SK-N-SH treated with all-trans-retinoic acid at 6 μM for 48 hours (cell line): ENCODE data around the gene FAR2.

Experiments used
- ATAC-seq: fragments of 200-7000 bp; cut with Tn5 transposase; 3 replicates; pipeline ENCODE4 v1.9.1; 2020; ENCODE audit warnings: mild to moderate bottlenecking, moderate library complexity
- ARNTL ChIP-seq: fragments of 450-650 bp; formaldehyde crosslinking; IDR thresholded peaks from 2 replicates; pipeline ENCODE4 v1.5.0; 2020; ENCODE audit warnings: low read depth, mild to moderate bottlenecking, moderate library complexity, borderline replicate concordance
- BACH2 ChIP-seq: fragments of 250-450 bp; sonication (Bioruptor Pico); IDR thresholded peaks from 2 replicates; pipeline ENCODE4 v1.9.0; 2021; ENCODE audit warnings: mild to moderate bottlenecking, borderline replicate concordance
- CSDC2 ChIP-seq: fragments of 250-450 bp; sonication (Bioruptor Pico); IDR thresholded peaks from 2 replicates; pipeline ENCODE4 v1.5.0; 2020; ENCODE audit warnings: mild to moderate bottlenecking, moderate library complexity
- ESRRG ChIP-seq: fragments of 250-450 bp; sonication (Bioruptor Pico); IDR thresholded peaks from 2 replicates; pipeline ENCODE4 v1.6.1; 2021; ENCODE audit warnings: mild to moderate bottlenecking
- GLIS3 ChIP-seq: fragments of 250-450 bp; sonication (Bioruptor Pico); IDR thresholded peaks from 2 replicates; pipeline ENCODE4 v1.5.0; 2020; ENCODE audit warnings: mild to moderate bottlenecking, moderate library complexity
- ISL1 ChIP-seq: fragments of 250-450 bp; sonication (Bioruptor Pico); IDR thresholded peaks from 2 replicates; pipeline ENCODE4 v2.1.2; 2022; ENCODE audit warnings: mild to moderate bottlenecking, moderate library complexity
- OSR1 ChIP-seq: fragments of 250-450 bp; sonication (Bioruptor Pico); IDR thresholded peaks from 2 replicates; pipeline ENCODE4 v1.8.0; 2022; ENCODE audit warnings: moderate library complexity, mild to moderate bottlenecking, inconsistent platforms
- PATZ1 ChIP-seq: fragments of 250-450 bp; sonication (Bioruptor Pico); IDR thresholded peaks from 2 replicates; pipeline ENCODE4 v1.8.0; 2020; ENCODE audit warnings: mild to moderate bottlenecking, moderate library complexity, borderline replicate concordance
- POU6F1 ChIP-seq: fragments of 250-450 bp; sonication (Bioruptor Pico); IDR thresholded peaks from 2 replicates; pipeline ENCODE4 v1.8.0; 2021; ENCODE audit warnings: low read depth, mild to moderate bottlenecking, moderate library complexity, borderline replicate concordance
- PPARA ChIP-seq: fragments of 250-450 bp; sonication (Bioruptor Pico); IDR thresholded peaks from 2 replicates; pipeline ENCODE4 v1.5.0; 2020; ENCODE audit warnings: mild to moderate bottlenecking, borderline replicate concordance
- RARB ChIP-seq: fragments of 250-450 bp; sonication (Bioruptor Pico); IDR thresholded peaks from 2 replicates; pipeline ENCODE4 v1.8.0; 2021; ENCODE audit warnings: mild to moderate bottlenecking, moderate library complexity
- SNAI2 ChIP-seq: fragments of 250-450 bp; sonication (Bioruptor Pico); IDR thresholded peaks from 2 replicates; pipeline ENCODE4 v1.5.0; 2020; ENCODE audit warnings: mild to moderate bottlenecking, moderate library complexity
- TCF4 ChIP-seq: fragments of 250-450 bp; sonication (Bioruptor Pico); IDR thresholded peaks from 2 replicates; pipeline ENCODE4 v1.8.0; 2021; ENCODE audit warnings: mild to moderate bottlenecking, moderate library complexity, borderline replicate concordance
- TOX ChIP-seq: fragments of 250-450 bp; sonication (Bioruptor Pico); IDR thresholded peaks from 2 replicates; pipeline ENCODE4 v1.8.0; 2021; ENCODE audit warnings: mild to moderate bottlenecking, moderate library complexity, borderline replicate concordance
- TSHZ2 ChIP-seq: fragments of 250-450 bp; sonication (Bioruptor Pico); IDR thresholded peaks from 2 replicates; pipeline ENCODE4 v1.5.0; 2020; ENCODE audit warnings: mild to moderate bottlenecking, moderate library complexity
- ZC3H10 ChIP-seq: fragments of 250-450 bp; sonication (Bioruptor Pico); IDR thresholded peaks from 2 replicates; pipeline ENCODE4 v1.5.1; 2021; ENCODE audit warnings: mild to moderate bottlenecking, moderate library complexity
- ZFP3 ChIP-seq: fragments of 250-450 bp; sonication (Bioruptor Pico); IDR thresholded peaks from 2 replicates; pipeline ENCODE4 v1.5.0; 2020; ENCODE audit warnings: mild to moderate bottlenecking, moderate library complexity
- ZFP30 ChIP-seq: fragments of 450-650 bp; formaldehyde crosslinking; IDR thresholded peaks from 2 replicates; pipeline ENCODE4 v1.5.0; 2022; ENCODE audit warnings: mild to moderate bottlenecking, moderate library complexity
- ZNF565 ChIP-seq: fragments of 450-650 bp; formaldehyde crosslinking; conservative IDR thresholded peaks from 2 replicates; pipeline ENCODE4 v1.5.0; 2020; ENCODE audit warnings: low read depth, mild to moderate bottlenecking, moderate library complexity
- ZNF70 ChIP-seq: fragments of 450-650 bp; formaldehyde crosslinking; IDR thresholded peaks from 2 replicates; pipeline ENCODE4 v1.5.0; 2020; ENCODE audit warnings: mild to moderate bottlenecking, moderate library complexity
- ZNF8 ChIP-seq: fragments of 450-650 bp; formaldehyde crosslinking; IDR thresholded peaks from 2 replicates; pipeline ENCODE4 v1.5.0; 2020; ENCODE audit warnings: mild to moderate bottlenecking, moderate library complexity
- TF ChIP-seq, protein P1 (sequence below): fragments of 250-450 bp; sonication (Bioruptor Pico); IDR thresholded peaks from 2 replicates; pipeline ENCODE4 v1.5.1; 2021; ENCODE audit warnings: mild to moderate bottlenecking, moderate library complexity
- TF ChIP-seq, protein P2 (sequence below): fragments of 250-450 bp; sonication (Bioruptor Pico); IDR thresholded peaks from 2 replicates; pipeline ENCODE4 v1.5.1; 2020; ENCODE audit warnings: low read depth, mild to moderate bottlenecking, moderate library complexity

The FAR2 gene

DNA sequence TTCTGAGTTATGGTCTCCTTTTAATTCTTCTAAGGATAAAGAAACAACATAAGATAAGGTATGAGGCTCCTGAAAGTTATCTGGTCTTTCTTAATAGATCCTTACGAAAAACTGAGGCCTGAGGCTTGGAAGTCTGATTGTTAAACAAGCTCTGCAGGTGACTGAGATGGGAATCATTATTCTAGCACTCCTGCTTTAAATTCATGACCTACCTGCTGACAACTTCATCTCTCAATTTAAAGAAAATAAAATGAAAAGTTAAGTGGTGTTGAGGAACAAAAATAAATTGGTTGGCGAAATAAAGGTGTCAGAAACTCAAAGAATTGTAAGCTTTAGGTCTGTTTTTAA, 80.1 kb downstream of the FAR2 start:
- no peak for TF ChIP-seq ZNF565
- TF ChIP-seq TCF4: no peak
- TF ChIP-seq OSR1: no peak
- TF ChIP-seq, protein P1, sequence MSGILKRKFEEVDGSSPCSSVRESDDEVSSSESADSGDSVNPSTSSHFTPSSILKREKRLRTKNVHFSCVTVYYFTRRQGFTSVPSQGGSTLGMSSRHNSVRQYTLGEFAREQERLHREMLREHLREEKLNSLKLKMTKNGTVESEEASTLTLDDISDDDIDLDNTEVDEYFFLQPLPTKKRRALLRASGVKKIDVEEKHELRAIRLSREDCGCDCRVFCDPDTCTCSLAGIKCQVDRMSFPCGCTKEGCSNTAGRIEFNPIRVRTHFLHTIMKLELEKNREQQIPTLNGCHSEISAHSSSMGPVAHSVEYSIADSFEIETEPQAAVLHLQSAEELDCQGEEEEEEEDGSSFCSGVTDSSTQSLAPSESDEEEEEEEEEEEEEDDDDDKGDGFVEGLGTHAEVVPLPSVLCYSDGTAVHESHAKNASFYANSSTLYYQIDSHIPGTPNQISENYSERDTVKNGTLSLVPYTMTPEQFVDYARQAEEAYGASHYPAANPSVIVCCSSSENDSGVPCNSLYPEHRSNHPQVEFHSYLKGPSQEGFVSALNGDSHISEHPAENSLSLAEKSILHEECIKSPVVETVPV: no peak
- ATAC-seq: no peak

GRCh38 chr12:29229937-29230336, 80.9 kb downstream of the FAR2 start:
- TF ChIP-seq TCF4 (peak; percentile 61; the same call in 1 of the 2 replicates), PATZ1 (CRISPR knock-in tag) (no peak)
- TF ChIP-seq, protein P2, sequence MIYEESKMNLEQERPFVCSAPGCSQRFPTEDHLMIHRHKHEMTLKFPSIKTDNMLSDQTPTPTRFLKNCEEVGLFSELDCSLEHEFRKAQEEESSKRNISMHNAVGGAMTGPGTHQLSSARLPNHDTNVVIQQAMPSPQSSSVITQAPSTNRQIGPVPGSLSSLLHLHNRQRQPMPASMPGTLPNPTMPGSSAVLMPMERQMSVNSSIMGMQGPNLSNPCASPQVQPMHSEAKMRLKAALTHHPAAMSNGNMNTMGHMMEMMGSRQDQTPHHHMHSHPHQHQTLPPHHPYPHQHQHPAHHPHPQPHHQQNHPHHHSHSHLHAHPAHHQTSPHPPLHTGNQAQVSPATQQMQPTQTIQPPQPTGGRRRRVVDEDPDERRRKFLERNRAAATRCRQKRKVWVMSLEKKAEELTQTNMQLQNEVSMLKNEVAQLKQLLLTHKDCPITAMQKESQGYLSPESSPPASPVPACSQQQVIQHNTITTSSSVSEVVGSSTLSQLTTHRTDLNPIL (CRISPR knock-in tag): no peak
- TF ChIP-seq, all 23 proteins: peak for 1
- no peak for ATAC-seq

DNA sequence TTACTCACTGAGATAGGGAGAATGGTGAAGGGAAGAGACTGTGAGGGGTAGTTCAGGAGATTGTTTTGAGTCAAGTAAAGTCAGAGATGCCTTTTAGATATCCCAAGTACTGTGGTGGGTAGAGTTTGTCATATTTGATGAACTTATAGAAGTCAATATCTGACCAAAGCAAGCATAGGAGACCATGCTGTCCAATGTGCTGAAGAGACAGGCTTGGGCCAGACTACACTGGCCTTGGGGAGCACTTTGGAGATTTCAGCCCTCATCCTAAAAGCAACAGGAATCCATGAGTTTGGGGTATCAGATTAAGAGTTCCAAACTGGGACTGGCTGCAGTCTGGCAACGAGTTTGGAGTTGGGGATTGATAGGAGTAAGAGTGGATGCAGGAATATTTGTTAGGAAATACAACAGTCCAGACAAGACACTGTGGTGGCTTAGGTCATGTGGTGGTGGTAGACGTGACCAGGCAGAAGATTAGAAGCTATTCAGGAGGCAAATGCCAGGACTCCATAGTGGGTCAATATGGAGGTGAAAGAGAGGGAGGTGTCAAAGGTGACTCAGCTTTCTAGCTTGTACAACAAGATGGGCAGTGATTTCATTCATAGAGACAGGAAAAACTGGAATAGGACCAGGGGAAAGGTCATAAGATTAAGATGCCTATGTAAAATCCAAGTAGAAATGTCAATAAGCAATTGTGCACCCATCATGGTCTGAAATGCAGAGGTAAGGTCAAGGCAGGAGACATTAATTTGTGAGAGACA, 81.9 kb downstream of the FAR2 start:
- ATAC-seq: no peak
- TF ChIP-seq, protein P2 (CRISPR knock-in tag): no peak
- no peak for TF ChIP-seq ZNF70 (CRISPR knock-in tag)
- no peak for TF ChIP-seq RARB (CRISPR knock-in tag)
- TF ChIP-seq TCF4: no peak
- TF ChIP-seq SNAI2 (CRISPR knock-in tag): no peak
- no peak for TF ChIP-seq CSDC2
- no peak for TF ChIP-seq ZFP3 (CRISPR knock-in tag)
- no peak for TF ChIP-seq TOX (CRISPR knock-in tag)
- no peak for TF ChIP-seq ZC3H10 (CRISPR knock-in tag)
- TF ChIP-seq BACH2 (CRISPR knock-in tag): no peak
- TF ChIP-seq, protein P1: no peak
- no peak for TF ChIP-seq ZFP30 (CRISPR knock-in tag)

GRCh38 chr12:29232086-29232485, 83.0 kb downstream of the FAR2 start:
- ATAC-seq: no peak
- TF ChIP-seq SNAI2 (CRISPR knock-in tag): no peak
- TF ChIP-seq ARNTL (CRISPR knock-in tag): no peak
- no peak for TF ChIP-seq ISL1 (CRISPR knock-in tag)
- TF ChIP-seq ZNF565: no peak
- TF ChIP-seq TOX (CRISPR knock-in tag): no peak
- TF ChIP-seq CSDC2: no peak
- TF ChIP-seq RARB (CRISPR knock-in tag): no peak
- no peak for TF ChIP-seq ZC3H10 (CRISPR knock-in tag)
- no peak for TF ChIP-seq ZNF70 (CRISPR knock-in tag)
- no peak for TF ChIP-seq BACH2 (CRISPR knock-in tag)
- no peak for TF ChIP-seq ZFP3 (CRISPR knock-in tag)
- TF ChIP-seq POU6F1 (CRISPR knock-in tag): no peak
- no peak for TF ChIP-seq PPARA (CRISPR knock-in tag)
- TF ChIP-seq GLIS3 (CRISPR knock-in tag): no peak
- TF ChIP-seq TSHZ2: no peak
- TF ChIP-seq ZFP30 (CRISPR knock-in tag): no peak
- TF ChIP-seq ESRRG (CRISPR knock-in tag): no peak
- no peak for TF ChIP-seq ZNF8 (CRISPR knock-in tag)
